ENCODE results near the gene LCN12. TPM values are rescaled to one million over a fixed set of nuclear protein-coding genes. Genes with fewer than 3 reads are reported as not detected.

The LCN12 gene
- total and polyA plus RNA-seq, 2 donors (not counting 1 experiment from before 2014, with no cell fraction given), result 0.17 TPM; not detected in 1

GRCh38 chr9:136945333-136946227, 6.5 kb upstream of the LCN12 start:
- no peak overlapping the region for H3K4me3 ChIP-seq (replicated peaks in 1 of 4; ENCODE audit: control extremely low read depth in 1 of 4, insufficient read depth in 1 of 4, low read depth in 3 of 4, low read length in 4 of 4)
- H3K36me3 ChIP-seq (ENCODE audit: control insufficient read depth, insufficient read depth, low read length), result peaks cover 27% of the 10 kb centered on the region
- H2AFZ ChIP-seq (ENCODE audit: low read length), result no peak overlapping the region
- H3K4me1 ChIP-seq (ENCODE audit: control insufficient read depth, extremely low read depth, insufficient read depth, low read length), result peaks cover 2% of the 10 kb centered on the region
- TF ChIP-seq EZH2 (IDR thresholded peaks at IDR 0.05; ENCODE audit: low read length, missing control alignments) (no peak), CTCF (conservative IDR thresholded peaks at IDR 0.05 in 1 of 2, IDR thresholded peaks at IDR 0.05 in 1 of 2; ENCODE audit: low read depth in 1 of 2, low read length in 2 of 2) (no peak)
- H3K27ac ChIP-seq (ENCODE audit: insufficient read depth, low read length), result no peak overlapping the region
- H3K9ac ChIP-seq (ENCODE audit: insufficient read depth, low read length), result no peak overlapping the region
- H3K79me2 ChIP-seq (ENCODE audit: control insufficient read depth, insufficient read depth, low read length), result peaks cover 22% of the 10 kb centered on the region
- H4K20me1 ChIP-seq (ENCODE audit: control insufficient read depth, extremely low read depth, insufficient read depth, low read length), result no peaks in the 10 kb centered on the region
- H3K9me3 ChIP-seq (ENCODE audit: control insufficient read depth, insufficient read depth, low read depth, low read length), result no peaks in the 10 kb centered on the region
- H3K27me3 ChIP-seq (ENCODE audit: control insufficient read depth, insufficient read depth, low read length), result no peaks in the 10 kb centered on the region
- DNase-seq (ENCODE audit: low read depth in 2 of 2), result no peak
- no peak overlapping the region for H3K4me2 ChIP-seq (ENCODE audit: extremely low read depth, insufficient read depth, low read length)

- Histone ChIP-seq H3K27me3 (ENCODE audit: control insufficient read depth, insufficient read depth, low read length) (no peaks in the 10 kb centered on the region), H3K4me3 (replicated peaks in 1 of 4; ENCODE audit: control extremely low read depth in 1 of 4, insufficient read depth in 1 of 4, low read depth in 3 of 4, low read length in 4 of 4) (no peak overlapping the region), H2AFZ (ENCODE audit: low read length) (no peak overlapping the region), H3K4me2 (ENCODE audit: extremely low read depth, insufficient read depth, low read length) (no peak overlapping the region), H3K27ac (ENCODE audit: insufficient read depth, low read length) (no peak overlapping the region), H3K9me3 (ENCODE audit: control insufficient read depth, insufficient read depth, low read depth, low read length) (no peaks in the 10 kb centered on the region), H3K36me3 (ENCODE audit: control insufficient read depth, insufficient read depth, low read length) (peaks cover 18% of the 10 kb centered on the region), H4K20me1 (ENCODE audit: control insufficient read depth, extremely low read depth, insufficient read depth, low read length) (no peaks in the 10 kb centered on the region), H3K4me1 (ENCODE audit: control insufficient read depth, extremely low read depth, insufficient read depth, low read length) (peaks cover 2% of the 10 kb centered on the region), H3K9ac (ENCODE audit: insufficient read depth, low read length) (no peak overlapping the region), H3K79me2 (ENCODE audit: control insufficient read depth, insufficient read depth, low read length) (peaks cover 20% of the 10 kb centered on the region)
- TF ChIP-seq CTCF (conservative IDR thresholded peaks at IDR 0.05 in 1 of 2, IDR thresholded peaks at IDR 0.05 in 1 of 2; ENCODE audit: low read depth in 1 of 2, low read length in 2 of 2) (no peak), EZH2 (IDR thresholded peaks at IDR 0.05; ENCODE audit: low read length, missing control alignments) (no peak)
- no peak for DNase-seq (ENCODE audit: low read depth in 2 of 2)
Observed at GRCh38 chr9:136946228-136947027, 5.6 kb upstream of the LCN12 start.
